ENCODE results near the gene RHOU. TPM values are rescaled to one million over a fixed set of nuclear protein-coding genes. Genes with fewer than 3 reads are reported as not detected.

Gene RHOU
- total and polyA plus RNA-seq, 2 of the 13 experiments (the other 11 are each of a cell fraction or from before 2014, with no cell fraction given): 11.9 to 18.5 TPM

DNA sequence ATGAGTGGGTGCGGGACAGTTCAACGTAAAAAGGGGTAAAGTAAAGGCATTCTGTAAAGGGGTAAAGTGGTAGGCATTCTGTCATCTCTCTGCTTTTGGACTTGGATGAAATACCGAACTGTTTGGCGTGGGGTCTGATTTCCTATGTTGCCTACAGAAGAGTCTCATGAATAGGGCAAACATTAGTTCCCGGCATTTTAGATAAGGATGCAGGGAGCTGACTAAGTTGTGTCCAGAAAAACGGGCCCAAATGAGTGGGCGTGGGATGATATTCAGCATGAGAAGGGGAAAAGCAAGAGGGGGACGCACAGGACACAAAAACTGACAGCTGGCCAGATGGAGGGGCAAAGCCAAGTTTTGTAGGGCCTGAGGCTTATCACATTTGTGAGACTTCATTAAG, 2.9 kb upstream of the RHOU start:
- Histone ChIP-seq H3K27ac (ENCODE audit: extremely low read length, insufficient read depth, low read length) (no peak overlapping the region), H3K27me3 (ENCODE audit: control insufficient read depth in 1 of 2, insufficient read depth in 2 of 2, low read length in 2 of 2) (peaks cover 2 to 12% of the 10 kb centered on the region in 2 experiments; a peak in 4 of 5 replicates), H3K9me3 (ENCODE audit: low read length) (no peaks in the 10 kb centered on the region), H4K20me1 (ENCODE audit: insufficient read depth, low read length) (no peaks in the 10 kb centered on the region), H2AFZ (ENCODE audit: low read length) (no peak overlapping the region), H3K4me2 (ENCODE audit: low read depth, low read length) (no peak overlapping the region), H3K36me3 (replicated peaks in 1 of 2; ENCODE audit: control insufficient read depth in 1 of 2, insufficient read depth in 2 of 2, low read length in 2 of 2) (no peaks in the 10 kb centered on the region), H3K4me1 (ENCODE audit: insufficient read depth, low read length) (peaks cover 13% of the 10 kb centered on the region), H3K4me3 (replicated peaks in 1 of 3; ENCODE audit: insufficient read depth in 1 of 3, low read depth in 2 of 3, low read length in 3 of 3) (no peak overlapping the region), H3K9ac (ENCODE audit: insufficient read depth, low read depth, low read length) (no peak overlapping the region), H3K79me2 (ENCODE audit: insufficient read depth, low read length) (peaks cover 17% of the 10 kb centered on the region)
- 59% methylated on average over 8 of the region's 8 CpGs for WGBS (ENCODE audit: low lambda C conversion rate)
- POLR2A ChIA-PET: no interaction called here
- ATAC-seq (no peak), DNase-seq (ENCODE audit: low spot score) (no peak), FAIRE-seq (no peak)
- intact Hi-C loops (cut with micrococcal nuclease; ENCODE audit: unreplicated experiment) (loop anchor here (5.0 to 10.0 kb wide), 2 partner anchors 35 to 232 kb away; no protein-coding TSS in a partner anchor), in situ Hi-C loops (cut with HindIII; ENCODE audit: extremely low pct_ligation_motif_present, low pct_unique_long_range_greater_than_20kb) (loop anchor here (10.0 kb wide), 1 partner anchor 492 kb away; no protein-coding TSS in a partner anchor)
- no TSS peak for BruUV-seq (replicated peaks)
- CTCF ChIA-PET (ENCODE audit: low intra/inter-chr PET ratio, low total read pairs): no interaction called here
- TF ChIP-seq, protein P1, sequence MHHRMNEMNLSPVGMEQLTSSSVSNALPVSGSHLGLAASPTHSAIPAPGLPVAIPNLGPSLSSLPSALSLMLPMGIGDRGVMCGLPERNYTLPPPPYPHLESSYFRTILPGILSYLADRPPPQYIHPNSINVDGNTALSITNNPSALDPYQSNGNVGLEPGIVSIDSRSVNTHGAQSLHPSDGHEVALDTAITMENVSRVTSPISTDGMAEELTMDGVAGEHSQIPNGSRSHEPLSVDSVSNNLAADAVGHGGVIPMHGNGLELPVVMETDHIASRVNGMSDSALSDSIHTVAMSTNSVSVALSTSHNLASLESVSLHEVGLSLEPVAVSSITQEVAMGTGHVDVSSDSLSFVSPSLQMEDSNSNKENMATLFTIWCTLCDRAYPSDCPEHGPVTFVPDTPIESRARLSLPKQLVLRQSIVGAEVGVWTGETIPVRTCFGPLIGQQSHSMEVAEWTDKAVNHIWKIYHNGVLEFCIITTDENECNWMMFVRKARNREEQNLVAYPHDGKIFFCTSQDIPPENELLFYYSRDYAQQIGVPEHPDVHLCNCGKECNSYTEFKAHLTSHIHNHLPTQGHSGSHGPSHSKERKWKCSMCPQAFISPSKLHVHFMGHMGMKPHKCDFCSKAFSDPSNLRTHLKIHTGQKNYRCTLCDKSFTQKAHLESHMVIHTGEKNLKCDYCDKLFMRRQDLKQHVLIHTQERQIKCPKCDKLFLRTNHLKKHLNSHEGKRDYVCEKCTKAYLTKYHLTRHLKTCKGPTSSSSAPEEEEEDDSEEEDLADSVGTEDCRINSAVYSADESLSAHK (CRISPR knock-in tag; IDR thresholded peaks at IDR 0.05; ENCODE audit: borderline replicate concordance): no peak
- TF ChIP-seq JUNB (CRISPR knock-in tag; IDR thresholded peaks at IDR 0.05; ENCODE audit: borderline replicate concordance) (no peak), PTBP1 (IDR thresholded peaks at IDR 0.05; ENCODE audit: low read depth, low read length, poor library complexity, severe bottlenecking) (no peak), BCL3 (CRISPR knock-in tag; IDR thresholded peaks at IDR 0.05) (no peak), HMGXB4 (CRISPR knock-in tag; IDR thresholded peaks at IDR 0.05; ENCODE audit: borderline replicate concordance in 1 of 2, low read depth in 1 of 2) (no peak), HMGXB3 (CRISPR knock-in tag; IDR thresholded peaks at IDR 0.05; ENCODE audit: borderline replicate concordance) (no peak), ARID2 (CRISPR knock-in tag; IDR thresholded peaks at IDR 0.05; ENCODE audit: borderline replicate concordance) (no peak), FOXA3 (CRISPR knock-in tag; IDR thresholded peaks at IDR 0.05) (no peak), CREB1 (IDR thresholded peaks at IDR 0.05) (no peak), CREB1 (CRISPR knock-in tag; IDR thresholded peaks at IDR 0.05) (no peak), ZNF569 (CRISPR knock-in tag; IDR thresholded peaks at IDR 0.05; ENCODE audit: borderline replicate concordance) (no peak)

All from HepG2 (cell line).